Cardiac fibroblast (primary cell): Measurements from ENCODE around the gene TTLL5.

Source experiments
- DNase-seq, 2 donors: peaks; one replicate each; pipeline versions ENCODE4 v3.0.0 to v3.0.0-alpha.2; 2010; ENCODE audit warnings: low read depth in 2 of 2
- H3K4me3 ChIP-seq, 2 donors: replicated peaks in 1 of 2; 1 replicate in 1 of 2; 2 replicates in 1 of 2; pipeline ENCODE4 v1.5.1; 2011; ENCODE audit warnings: low read depth in 2 of 2, low read length in 2 of 2, mild to moderate bottlenecking in 2 of 2, moderate library complexity in 1 of 2
- CTCF ChIP-seq: IDR thresholded peaks from one replicate; pipeline ENCODE4 v1.5.1; 2011; ENCODE audit warnings: low read depth, mild to moderate bottlenecking, low read length, inconsistent platforms

Gene TTLL5

DNA sequence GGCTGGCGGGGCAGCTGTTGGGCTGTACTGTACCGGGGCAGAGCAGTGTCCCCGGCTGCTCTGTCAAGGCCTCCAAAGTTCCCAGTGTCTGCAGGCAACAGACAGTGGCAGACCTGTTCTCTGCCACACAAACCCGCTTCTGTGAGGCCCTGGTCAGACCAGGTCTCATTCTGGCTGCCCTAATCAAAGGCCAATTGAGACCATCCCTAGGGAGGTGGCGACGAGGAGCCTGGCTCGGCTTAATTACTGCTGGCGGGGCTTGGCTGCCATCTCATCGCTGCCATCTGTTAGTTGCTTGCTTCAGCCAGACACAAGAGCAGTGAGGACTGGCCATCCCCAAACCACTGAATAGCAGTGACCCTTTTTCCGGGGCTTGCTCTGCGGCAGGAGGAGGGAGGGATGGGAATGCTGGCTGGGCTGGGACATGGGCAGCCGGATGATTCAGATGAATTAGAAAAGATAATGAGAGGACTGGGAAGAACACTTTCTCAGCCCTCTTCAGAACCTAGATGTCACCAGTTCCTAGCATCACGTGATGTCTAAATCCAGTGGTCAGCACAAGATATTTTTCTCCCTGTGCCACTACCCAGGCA lies 24.9 kb upstream of the TTLL5 start:
- H3K4me3 ChIP-seq = no peak overlapping the region
- TF ChIP-seq CTCF = no peak
- peak; percentile 54 to 71 for DNase-seq

GRCh38 chr14:75640876-75641275 lies 20.2 kb upstream of the TTLL5 start:
- no peak for TF ChIP-seq CTCF
- no peak overlapping the region for H3K4me3 ChIP-seq
- no peak for DNase-seq

DNA sequence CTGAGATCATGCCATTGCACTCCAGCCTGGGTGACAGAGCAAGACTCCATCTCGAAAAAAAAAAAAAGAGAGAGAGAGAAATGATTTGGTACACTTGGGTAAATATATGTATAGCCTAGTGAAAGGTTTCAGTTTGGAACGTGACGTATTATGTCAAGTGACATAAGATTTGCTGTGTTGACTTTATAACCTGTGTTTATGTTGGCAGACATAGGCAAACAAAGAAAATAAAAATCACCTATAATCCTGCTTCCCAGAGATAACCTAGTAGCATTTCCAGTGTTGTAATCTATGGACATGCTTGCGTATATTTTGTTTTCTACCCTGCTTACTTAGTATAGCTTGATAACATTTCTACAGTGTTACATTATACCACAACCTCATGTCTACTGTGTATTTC lies 17.1 kb upstream of the TTLL5 start:
- H3K4me3 ChIP-seq = no peak overlapping the region
- no peak for TF ChIP-seq CTCF
- DNase-seq = no peak

GRCh38 chr14:75645056-75645455 lies 16.0 kb upstream of the TTLL5 start:
- no peak for TF ChIP-seq CTCF
- no peak overlapping the region for H3K4me3 ChIP-seq
- DNase-seq = no peak

GRCh38 chr14:75646762-75647161 lies 14.3 kb upstream of the TTLL5 start:
- TF ChIP-seq CTCF = no peak
- no peak overlapping the region for H3K4me3 ChIP-seq
- DNase-seq = no peak

- peak; percentile 68 to 72 for DNase-seq
- no peak overlapping the region for H3K4me3 ChIP-seq
- TF ChIP-seq CTCF = no peak
These were observed 13.4 kb upstream of the TTLL5 start for GRCh38 chr14:75647640-75648039.
